Effector CD8-positive, alpha-beta T cell (primary cell): ENCODE data around the gene OBP2A.

Experiments used
- DNase-seq: peaks from one replicate; lab custom pipeline; 2025; lab: John Stamatoyannopoulos, UW

Gene OBP2A

DNA sequence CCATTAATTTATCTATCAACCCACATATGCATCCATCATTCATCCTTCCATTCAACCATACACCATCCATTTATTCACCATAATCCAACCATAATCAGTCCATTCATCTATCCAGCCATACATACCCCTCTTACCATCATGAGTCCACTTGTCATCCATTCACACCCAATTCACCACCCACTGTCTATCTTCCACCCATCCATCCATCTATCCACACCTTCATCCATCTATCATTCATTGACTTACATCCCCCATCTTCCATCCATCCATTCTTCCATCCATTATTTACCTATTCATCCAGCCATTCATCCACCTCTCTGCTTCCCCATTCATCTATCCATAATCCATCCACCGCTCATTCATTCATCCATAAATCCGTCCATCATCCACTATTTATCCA lies 33.4 kb downstream of the OBP2A start:
- DNase-seq, result no peak

DNA sequence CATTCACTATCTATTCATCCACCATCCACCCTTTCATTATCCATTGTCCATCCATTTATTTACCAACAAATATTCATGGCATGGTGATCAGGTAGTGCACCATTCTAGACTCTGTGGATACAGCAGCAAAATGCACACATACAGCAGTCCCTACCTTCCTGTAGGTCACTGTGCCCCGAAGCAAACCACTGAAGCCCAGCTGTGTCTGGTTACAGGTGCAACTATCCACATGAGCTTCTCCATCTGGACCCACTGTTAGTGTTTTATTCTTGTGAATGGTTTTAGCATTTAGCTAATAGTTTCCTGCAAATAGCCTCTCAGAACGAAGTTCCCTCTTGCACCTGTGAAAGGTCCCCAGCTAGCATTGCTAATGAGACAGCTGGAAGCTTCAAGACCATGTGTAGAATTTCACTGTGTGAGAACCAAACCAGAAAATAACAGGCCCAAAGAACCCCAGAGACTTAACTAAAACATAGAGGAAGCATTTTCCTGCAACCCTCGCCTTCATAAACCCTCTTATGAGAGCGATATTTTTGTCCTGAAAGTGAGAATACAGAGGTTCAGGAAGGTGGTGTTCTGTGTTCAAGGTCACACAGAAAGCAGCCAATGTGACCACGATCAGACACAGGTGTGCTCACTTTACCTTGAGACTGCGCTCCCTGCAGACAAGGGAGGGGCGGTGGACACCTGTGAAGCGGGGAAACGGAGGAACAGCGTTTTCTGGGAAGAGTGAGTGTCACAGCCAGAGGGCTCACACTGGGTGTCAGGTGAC lies 34.1 kb downstream of the OBP2A start:
- no peak for DNase-seq

DNA sequence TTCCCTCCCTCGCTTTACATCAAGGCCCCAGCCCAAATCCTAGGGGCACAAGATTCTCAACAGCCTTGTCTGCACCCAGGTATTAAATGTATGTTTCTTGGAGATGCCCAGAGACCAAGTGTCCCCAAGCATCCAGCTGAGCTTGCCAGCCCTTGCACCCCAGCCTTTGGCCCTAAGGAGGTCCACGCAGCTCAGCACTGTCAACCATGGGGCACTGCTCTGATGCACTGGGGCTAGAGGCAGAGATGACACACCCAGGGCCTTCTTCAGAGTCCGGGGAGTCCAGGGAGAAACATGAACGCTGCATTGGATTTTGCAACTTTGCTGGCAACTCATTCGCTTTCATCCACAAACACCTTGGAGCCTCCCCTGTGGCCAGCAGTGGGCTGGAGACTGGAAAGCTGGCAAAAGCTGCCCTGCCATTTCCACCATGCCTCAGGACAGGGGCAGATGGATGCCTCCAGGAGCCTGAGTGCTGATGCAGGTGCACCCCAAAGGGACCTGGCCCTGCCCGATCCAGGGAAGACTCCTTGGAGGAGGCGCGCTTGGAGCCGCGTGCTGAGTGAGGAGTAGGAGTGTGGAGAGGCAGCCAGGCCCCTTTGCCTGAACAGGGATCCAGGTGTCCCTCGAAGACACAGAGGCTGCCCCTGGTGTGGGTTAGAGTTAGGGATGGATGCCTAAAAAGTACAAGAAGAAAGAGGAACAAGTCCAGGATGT lies 34.9 kb downstream of the OBP2A start:
- DNase-seq, result no peak

GRCh38 chr9:135581636-135582426 lies 35.9 kb downstream of the OBP2A start:
- DNase-seq, result no peak

DNA sequence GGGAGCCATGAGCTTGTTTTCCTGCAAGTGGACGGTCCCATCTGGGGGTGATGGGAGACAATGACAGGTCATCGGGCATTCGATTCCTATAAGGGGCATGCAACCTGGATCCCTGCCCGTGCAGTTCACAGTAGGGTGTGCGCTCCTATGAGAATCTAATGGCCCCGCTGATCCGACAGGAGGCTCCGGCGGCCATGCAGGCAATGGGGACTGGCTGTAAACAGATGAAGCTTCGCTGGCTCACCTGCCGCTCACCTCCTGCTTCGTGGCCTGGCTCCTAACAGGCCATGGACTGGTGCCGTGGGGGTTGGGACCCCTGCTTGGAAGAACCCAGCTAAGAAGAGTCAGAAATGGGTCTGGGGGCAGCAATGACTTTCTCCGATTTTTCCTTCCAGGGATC lies 36.6 kb downstream of the OBP2A start:
- DNase-seq, result no peak

- DNase-seq, result no peak
These were observed 37.2 kb downstream of the OBP2A start for GRCh38 chr9:135582966-135583687.

GRCh38 chr9:135583688-135584011 lies 37.7 kb downstream of the OBP2A start:
- DNase-seq, result no peak

GRCh38 chr9:135584371-135584770 lies 38.4 kb downstream of the OBP2A start:
- no peak for DNase-seq

- DNase-seq, result no peak
These were observed 39.0 kb downstream of the OBP2A start for GRCh38 chr9:135584934-135585333.

DNA sequence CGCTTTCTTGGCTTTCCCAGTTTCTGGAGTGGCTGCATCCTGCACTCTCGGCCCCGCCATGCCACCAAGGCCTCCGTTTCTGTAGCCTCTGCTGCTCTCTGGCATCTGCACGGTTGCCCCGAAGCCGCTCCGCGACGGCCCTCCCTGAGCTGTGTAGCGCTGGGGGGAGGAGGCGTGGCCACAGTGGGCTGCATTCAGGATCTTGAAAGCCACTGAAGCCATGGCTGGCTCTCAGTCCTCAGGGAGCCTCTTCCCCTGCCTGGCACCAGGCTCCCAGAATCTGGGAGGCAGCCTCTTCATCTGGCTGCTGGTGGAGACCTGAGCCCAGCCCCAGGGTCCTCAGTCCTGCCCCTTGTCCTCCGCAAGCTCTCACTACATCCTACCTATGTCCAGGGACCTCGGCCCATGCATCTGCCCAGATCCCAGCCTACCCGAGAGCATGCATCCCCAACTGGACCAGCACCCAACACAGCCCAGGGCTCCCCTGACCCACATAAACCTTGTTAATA lies 40.7 kb downstream of the OBP2A start:
- DNase-seq, result no peak

DNA sequence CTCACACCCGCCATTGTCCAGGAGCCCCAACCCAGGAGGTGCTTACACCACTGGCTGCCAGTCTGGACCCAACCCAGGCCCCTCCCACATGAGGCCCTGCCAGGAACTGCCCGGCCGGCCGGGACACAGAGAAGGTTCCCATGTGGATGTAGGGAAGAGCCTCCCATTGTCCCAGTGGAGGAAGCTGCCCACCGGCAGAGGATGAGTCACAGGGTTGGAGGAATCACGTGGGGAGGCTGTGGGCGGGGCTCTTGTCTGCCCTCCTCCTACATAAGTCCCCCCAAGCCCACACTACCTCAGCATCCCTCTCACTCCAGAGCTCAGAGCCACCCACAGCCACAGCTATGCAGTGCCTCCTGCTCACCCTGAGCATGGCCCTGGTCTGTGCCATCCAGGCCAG lies 41.7 kb downstream of the OBP2A start:
- no peak for DNase-seq

DNA sequence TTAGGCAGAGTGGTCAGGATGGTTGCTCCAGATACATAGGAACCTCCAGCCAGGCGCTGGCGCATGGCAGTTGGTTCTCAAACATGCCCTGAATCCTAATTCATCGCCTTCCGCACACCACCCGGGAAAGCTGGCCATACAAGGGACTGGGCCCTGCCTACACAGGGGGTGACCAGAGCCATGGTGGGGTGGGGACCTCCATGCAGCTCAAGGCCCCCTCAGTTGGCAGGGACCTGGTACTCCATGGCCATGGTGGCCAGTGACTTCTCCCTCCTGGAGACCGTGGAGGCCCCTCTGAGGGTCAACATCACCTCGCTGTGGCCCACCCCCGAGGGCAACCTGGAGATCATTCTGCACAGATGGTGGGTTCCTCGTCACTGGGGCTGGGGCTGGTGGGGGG lies 42.4 kb downstream of the OBP2A start:
- no peak for DNase-seq

- no peak for DNase-seq
These were observed 43.1 kb downstream of the OBP2A start for GRCh38 chr9:135588886-135589595.

DNA sequence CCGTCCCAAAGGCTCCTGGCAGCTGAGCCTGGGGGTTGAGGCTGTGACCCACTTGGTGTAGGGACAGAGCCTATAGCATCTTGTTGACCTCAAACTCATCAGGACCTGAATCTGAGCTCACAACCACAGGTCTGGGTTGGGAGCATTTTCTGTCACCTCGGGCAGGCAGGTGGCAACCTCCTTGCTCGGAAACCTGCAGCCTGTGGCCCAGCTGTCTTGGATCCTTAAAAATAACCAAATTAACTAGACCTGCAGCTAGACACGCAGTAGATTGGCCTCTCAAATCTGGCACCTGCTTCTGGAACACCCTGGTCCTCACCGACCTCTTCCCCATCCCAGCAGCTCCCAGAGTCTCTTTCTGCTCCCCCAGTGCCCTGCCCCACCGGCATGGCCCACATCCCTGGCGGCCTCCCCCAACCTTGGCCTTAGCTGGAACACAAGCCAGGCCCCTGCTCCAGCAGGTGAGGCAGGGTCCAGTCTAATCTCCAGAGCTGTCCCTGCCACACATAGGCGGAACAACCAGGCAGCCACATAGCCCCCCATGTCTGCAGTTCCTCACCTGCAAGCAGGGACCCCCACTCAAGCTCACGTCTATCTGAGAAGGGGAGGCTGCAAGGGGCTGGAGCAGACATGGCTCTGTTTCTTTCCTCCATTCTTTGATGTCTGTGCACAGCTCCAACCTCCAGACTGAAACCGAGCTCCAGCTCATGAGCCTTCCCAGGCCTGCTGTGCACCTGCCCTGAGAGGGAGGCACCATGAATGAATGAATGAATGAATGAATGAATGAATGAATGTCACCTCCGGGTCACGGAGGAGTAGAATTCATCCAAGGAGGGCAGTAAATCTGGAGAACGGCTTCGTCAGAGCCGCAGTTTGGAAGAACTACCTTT lies 43.9 kb downstream of the OBP2A start:
- DNase-seq, result no peak

DNA sequence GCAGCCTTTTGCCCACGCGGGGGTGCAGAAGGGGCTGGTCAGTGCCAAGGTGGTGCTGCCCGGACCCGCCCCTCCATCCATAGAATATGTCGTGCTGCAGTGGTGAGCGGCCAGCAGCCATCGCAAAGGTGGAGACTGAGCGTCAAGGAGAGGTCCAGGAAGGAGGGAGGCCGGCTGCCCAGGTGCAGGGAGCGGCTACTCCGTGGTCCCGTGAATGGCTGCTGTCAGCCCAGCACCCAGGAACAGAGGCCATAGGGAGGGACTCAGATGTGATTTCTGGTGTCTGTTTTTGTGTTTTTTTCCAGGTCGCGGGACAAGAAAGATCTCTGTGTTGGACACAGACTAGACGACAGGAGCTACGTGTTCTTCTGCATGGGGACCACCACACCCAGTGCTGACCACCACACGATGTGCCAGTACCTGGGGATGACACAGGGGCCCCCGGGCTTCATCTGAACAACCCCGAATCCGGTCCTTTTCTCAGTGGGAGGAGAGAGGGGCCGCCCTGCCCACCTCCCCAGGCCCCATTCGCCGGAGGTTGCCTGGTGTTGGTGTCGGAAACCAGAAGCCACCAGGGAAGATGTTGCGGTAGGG lies 44.7 kb downstream of the OBP2A start:
- DNase-seq, result no peak

DNA sequence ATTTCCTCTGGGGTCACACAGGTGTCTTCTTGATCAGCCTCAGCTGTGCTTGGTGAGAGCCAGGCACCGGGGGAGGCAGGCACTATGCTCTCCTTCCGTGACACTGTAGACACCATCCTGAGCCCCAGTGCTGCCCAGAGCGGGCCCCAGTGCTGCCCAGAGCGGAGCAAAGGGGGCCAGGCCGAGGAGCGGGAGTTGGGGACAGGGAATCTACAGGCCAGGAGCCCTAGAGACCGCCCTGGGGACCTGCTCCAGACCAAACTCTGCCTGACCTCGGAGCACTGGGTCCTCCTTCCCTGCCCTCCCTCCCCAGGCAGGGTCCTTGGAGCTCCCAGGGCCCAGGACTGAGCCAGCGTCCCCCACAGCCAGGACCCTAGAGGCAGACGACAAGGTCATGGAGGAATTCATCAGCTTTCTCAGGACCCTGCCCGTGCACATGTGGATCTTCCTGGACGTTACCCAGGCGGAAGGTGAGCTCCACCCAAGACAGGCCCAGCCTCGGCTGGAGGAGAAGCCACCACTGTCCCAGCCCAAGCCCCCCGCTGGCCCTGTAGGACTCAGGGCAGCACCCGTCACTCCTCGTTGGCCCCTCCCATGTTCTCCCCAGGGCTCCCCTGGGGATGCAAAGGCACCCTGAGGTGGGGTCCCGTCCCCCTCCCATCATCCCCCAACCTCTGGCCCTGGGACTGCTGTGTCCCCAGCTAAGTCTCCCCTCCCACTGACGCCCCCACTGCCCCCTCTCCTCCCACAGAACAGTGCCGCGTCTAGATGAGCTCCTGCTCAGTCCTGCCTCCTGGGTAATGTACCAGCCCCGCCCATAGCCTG lies 45.8 kb downstream of the OBP2A start:
- DNase-seq, result no peak

DNA sequence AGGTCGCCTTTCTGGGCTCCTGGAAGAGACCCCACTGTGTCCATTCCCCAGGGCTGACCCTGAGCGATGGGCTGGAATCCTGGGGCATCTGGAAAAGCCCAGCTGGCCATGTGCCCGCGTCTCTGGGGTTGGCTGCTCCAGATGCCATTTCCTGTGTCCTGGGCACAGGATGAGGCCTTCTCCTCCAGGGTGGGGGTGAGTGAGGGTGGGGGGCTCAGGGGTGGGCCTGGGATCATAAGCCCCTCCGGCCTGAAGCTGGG lies 46.3 kb downstream of the OBP2A start:
- no peak for DNase-seq

DNA sequence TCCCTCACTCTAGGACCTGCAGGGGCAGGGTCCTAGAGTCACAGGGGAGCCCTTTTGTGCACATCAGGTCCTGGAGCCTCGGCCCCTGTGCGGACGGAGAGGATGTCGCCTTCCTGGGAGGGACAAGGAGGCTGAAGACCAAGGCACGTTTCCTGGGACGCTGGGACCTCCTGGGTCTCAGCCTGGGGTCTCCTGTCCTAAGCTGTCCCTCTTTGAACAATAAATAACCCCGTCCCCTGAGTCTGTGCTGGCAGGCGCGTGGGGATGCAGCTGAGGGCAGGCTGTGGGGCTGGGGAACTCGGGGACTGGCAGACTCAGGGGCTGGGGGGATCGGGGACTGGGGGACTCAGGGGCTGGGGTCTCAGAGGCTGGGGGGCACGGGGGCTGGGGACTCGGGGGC lies 46.7 kb downstream of the OBP2A start:
- no peak for DNase-seq

- DNase-seq, result no peak
These were observed 50.3 kb downstream of the OBP2A start for GRCh38 chr9:135596211-135596610.
